22Rv1 (cell line): ENCODE data around the gene PSMF1.

Experiments
- CTCF ChIP-seq: fragments of 450-650 bp; IDR thresholded peaks from 2 replicates; pipeline ENCODE4 v1.5.1; 2017; ENCODE audit warnings: mild to moderate bottlenecking
- ZFX ChIP-seq: fragments of 450-650 bp; IDR thresholded peaks from 2 replicates; pipeline ENCODE4 v1.6.1; 2017; ENCODE audit warnings: antibody characterized with exemption, borderline replicate concordance

- TF ChIP-seq ZFX (no peak), CTCF (no peak)
These were observed 23.7 kb upstream of the PSMF1 start for GRCh38 chr20:1094751-1095150.
